Heart right ventricle (tissue), 16 donors: ENCODE results near the gene NRXN2. TPM values are rescaled to one million over a fixed set of nuclear protein-coding genes. Genes with fewer than 3 reads are reported as not detected.

ENCODE experiments used
- ATAC-seq, 8 donors: fragments of 200-7000 bp; cut with Tn5 transposase; one replicate each; pipeline ENCODE4 v1.9.1; 2020; ENCODE audit warnings: mild to moderate bottlenecking in 8 of 8, moderate library complexity in 8 of 8, moderate number of reproducible peaks in 1 of 8
- DNase-seq, 2 donors: peaks; one replicate each; pipeline ENCODE4 v3.0.0-alpha.2; 2020
- H3K27ac ChIP-seq, 10 donors: fragments of 200-600 bp; sonication (generic) in 2 of 10; one replicate each; pipeline versions ENCODE4 v1.5.0 to v1.8.0; 2020 to 2022; ENCODE audit warnings: mild to moderate bottlenecking in 3 of 10
- H3K27me3 ChIP-seq, 7 donors: fragments of 200-600 bp; one replicate each; pipeline ENCODE4 v1.8.0; 2021 to 2022; ENCODE audit warnings: mild to moderate bottlenecking in 2 of 7
- H3K36me3 ChIP-seq, 9 donors: fragments of 200-600 bp; sonication (generic) in 1 of 9; one replicate each; pipeline versions ENCODE4 v1.5.0 to v1.8.0; 2020 to 2022; ENCODE audit warnings: mild to moderate bottlenecking in 2 of 9
- H3K4me1 ChIP-seq, 9 donors: fragments of 200-600 bp; sonication (generic) in 1 of 9; one replicate each; pipeline versions ENCODE4 v1.5.0 to v1.8.0; 2020 to 2022; ENCODE audit warnings: mild to moderate bottlenecking in 4 of 9
- H3K4me3 ChIP-seq, 10 donors: fragments of 200-600 bp; sonication (generic) in 2 of 10; one replicate each; pipeline versions ENCODE4 v1.5.0 to v1.8.0; 2020 to 2022; ENCODE audit warnings: mild to moderate bottlenecking in 7 of 10, moderate library complexity in 2 of 10
- H3K9me3 ChIP-seq, 11 donors: fragments of 200-600 bp in 10 of 11; sonication (generic) in 2 of 11; one replicate each; pipeline versions ENCODE4 v1.5.0 to v1.8.0; 2013 to 2022; ENCODE audit warnings: mild to moderate bottlenecking in 2 of 11, control low read depth in 1 of 11, moderate library complexity in 1 of 11
- CTCF ChIP-seq, 9 donors: fragments of 200-600 bp; sonication (generic) in 2 of 9; IDR thresholded peaks; one replicate each; pipeline versions ENCODE4 v1.5.0 to v1.8.0; 2021 to 2022; ENCODE audit warnings: antibody characterized with exemption in 9 of 9, mild to moderate bottlenecking in 5 of 9, moderate library complexity in 1 of 9
- WGBS, 2 donors: extraction: QIAGEN DNeasy Blood & Tissue Kit; methylation state at CpG; one replicate each; pipeline ENCODE4 v1.1.7; 2013; ENCODE audit warnings: inconsistent platforms in 1 of 2; 5-methylcytosine and 5-hydroxymethylcytosine counted together
- intact Hi-C, 10 donors: fragments of 100-400 bp; cut with DNase I; formaldehyde crosslinking; loops; one replicate each; pipeline versions ENCODE4 v1.11.1 to v1.14.2; 2022
- polyA plus RNA-seq, 2 donors: library from polyadenylated mRNA; stranded (reverse); fragments of 200-250 nt; gene quantifications; one replicate each; pipeline ENCODE4 v1.2.3, GENCODE V29; 2013
- total RNA-seq, 10 donors: library from RNA; stranded (reverse); fragmentation: NEBNext Ultra II Directional in 3 of 10; extraction: Animal tissue kit (Norgen Biotek cat#: 25700) in 3 of 10; gene quantifications; one replicate each; pipeline versions ENCODE4 v1.2.1 to v1.2.4, GENCODE V29; 2021 to 2023
- donor health status: Arrhythmogenic right ventricular cardiomyopathy.
- donor health status: ischemic (EF 13 %, LVEDD 7.1; RV severe dilation, severe dysfunction).
- donor health status: healthy with polysubstance abuse.
- donor health status: DM: no; HTN: yes; CAD: no.
- donor health status: DM: no; HTN: no; CAD: no.
- donor health status: ischemic (EF 25% LVEDD 6.9; RV normal size, moderate dysfunction).
- donor health status: ischemic (EF 25% LVEDD 5.7; RV mildly dilated, moderate dysfunction).
- donor health status: healthy.
- donor health status: DM: yes; HTN: yes; CAD: no.
- donor health status: Ischemic cardiomyopathy.
- donor health status: ischemic (EF 35%, LVEDD 5.7; RV mildly dilated, moderate dysfunction).
- donor health status: nonischemic (EF 11% LVEDD 7.7; RV severe dilation, severe dysfunction).
- donor health status: DM: yes; HTN: yes; CAD: no.
- donor health status: PGD.
- donor health status: ischemic (EF 29% LVEDD 5.4; RV normal size, mild dysfunction).
- donor health status: nonischemic (EF 23%, LVEDD 6.1; RV moderate dilation, normal function).

Gene NRXN2
- total and polyA plus RNA-seq, 12 donors = 0.45 to 5.5 (median 1.4) TPM

- peaks cover 0 to 30% (median 8%) of the 10 kb centered on the region in 9 donors for H3K4me1 ChIP-seq
- no peak for TF ChIP-seq CTCF (IDR thresholded peaks at IDR 0.05)
- 48 to 49% methylated on average over 13 of the region's 13 CpGs for WGBS, 2 donors
- ATAC-seq (peak; percentile 9 to 56 (median 24)), DNase-seq (no peak)
- H3K27me3 ChIP-seq = peaks cover 0 to 8% (median 0%) of the 10 kb centered on the region in 7 donors
- intact Hi-C loops = no loop called here
- no peak overlapping the region for H3K4me3 ChIP-seq
- no peaks in the 10 kb centered on the region for H3K36me3 ChIP-seq
- peak overlapping the region in 3 of 10 donors; percentile 3 to 16 (median 5) for H3K27ac ChIP-seq
- H3K9me3 ChIP-seq = no peaks in the 10 kb centered on the region
These were observed 102.5 kb downstream of the NRXN2 start for GRCh38 chr11:64620381-64620971.

- no peaks in the 10 kb centered on the region for H3K36me3 ChIP-seq
- ATAC-seq = peak in 7 of 8 donors; percentile 27 to 69 (median 45)
- WGBS, 2 donors = 46 to 58% methylated on average over 5 of the region's 5 CpGs
- peak overlapping the region in 3 of 10 donors; percentile 3 to 16 (median 5) for H3K27ac ChIP-seq
- H3K9me3 ChIP-seq = no peaks in the 10 kb centered on the region
- no peak for TF ChIP-seq CTCF (IDR thresholded peaks at IDR 0.05)
- H3K4me3 ChIP-seq = no peak overlapping the region
- H3K4me1 ChIP-seq = peaks cover 0 to 25% (median 8%) of the 10 kb centered on the region in 9 donors
- peak in 1 of 2 donors; percentile 36 for DNase-seq
- intact Hi-C loops = no loop called here
- H3K27me3 ChIP-seq = peaks cover 0 to 2% (median 0%) of the 10 kb centered on the region in 7 donors
These were observed 103.1 kb downstream of the NRXN2 start for GRCh38 chr11:64619811-64620380.

- intact Hi-C loops = no loop called here
- H3K9me3 ChIP-seq = no peaks in the 10 kb centered on the region
- peaks cover 0 to 21% (median 8%) of the 10 kb centered on the region in 9 donors for H3K4me1 ChIP-seq
- DNase-seq (no peak), ATAC-seq (no peak)
- 87 to 90% methylated on average over 4 of the region's 4 CpGs for WGBS, 2 donors
- no peak overlapping the region for H3K27ac ChIP-seq
- H3K27me3 ChIP-seq = no peaks in the 10 kb centered on the region
- no peak overlapping the region for H3K4me3 ChIP-seq
- H3K36me3 ChIP-seq = no peaks in the 10 kb centered on the region
- no peak for TF ChIP-seq CTCF (IDR thresholded peaks at IDR 0.05)
These were observed 103.8 kb downstream of the NRXN2 start for GRCh38 chr11:64619196-64619595.

- intact Hi-C loops = no loop called here
- DNase-seq (no peak), ATAC-seq (no peak)
- Histone ChIP-seq H3K9me3 (no peaks in the 10 kb centered on the region), H3K36me3 (no peaks in the 10 kb centered on the region), H3K4me1 (peaks cover 0 to 21% (median 8%) of the 10 kb centered on the region in 9 donors), H3K27ac (no peak overlapping the region), H3K27me3 (no peaks in the 10 kb centered on the region), H3K4me3 (no peak overlapping the region)
- WGBS, 2 donors = 91 to 95% methylated on average over 3 of the region's 3 CpGs
- TF ChIP-seq CTCF (IDR thresholded peaks at IDR 0.05) = no peak
These were observed 106.2 kb downstream of the NRXN2 start for GRCh38 chr11:64616817-64617216.
